MM.1S (cell line): ENCODE results near the gene RPS6KA3.

Experiments used
- DNase-seq: peaks from one replicate; pipeline ENCODE4 v3.0.0-alpha.2; 2015
- H2AFZ ChIP-seq: fragments of 300-600 bp; sonication (generic); 2 replicates; pipeline ENCODE4 v1.6.0; 2016; ENCODE audit warnings: antibody characterized with exemption, low read length
- H3F3A ChIP-seq: fragments of 300-600 bp; sonication (generic); 2 replicates; pipeline ENCODE4 v1.6.1; 2016; ENCODE audit warnings: mild to moderate bottlenecking, antibody characterized with exemption, low read length, moderate library complexity, mixed read lengths; ENCODE audit not compliant: insufficient read depth
- H3K27ac ChIP-seq: fragments of 300-600 bp; sonication (generic); 2 replicates; pipeline ENCODE4 v1.5.1; 2016; ENCODE audit warnings: mild to moderate bottlenecking, low read length
- H3K27me3 ChIP-seq: fragments of 300-600 bp; sonication (generic); replicated peaks from 2 replicates; pipeline ENCODE4 v1.6.0; 2016; ENCODE audit warnings: low read length; ENCODE audit not compliant: insufficient read depth
- H3K36me3 ChIP-seq: fragments of 300-600 bp; sonication (generic); replicated peaks from 2 replicates; pipeline ENCODE4 v1.6.1; 2016; ENCODE audit warnings: mild to moderate bottlenecking, low read length, mixed read lengths; ENCODE audit not compliant: insufficient read depth
- H3K4me1 ChIP-seq: fragments of 300-600 bp; sonication (generic); 2 replicates; pipeline ENCODE4 v1.6.1; 2016; ENCODE audit warnings: low read length, mixed read lengths
- H3K4me2 ChIP-seq: fragments of 300-600 bp; sonication (generic); 2 replicates; pipeline ENCODE4 v1.6.0; 2016; ENCODE audit warnings: low read depth, low read length
- H3K4me3 ChIP-seq: fragments of 300-600 bp; sonication (generic); 2 replicates; pipeline ENCODE4 v1.5.1; 2016; ENCODE audit warnings: low read length, mixed read lengths
- H3K79me2 ChIP-seq: fragments of 300-600 bp; sonication (generic); 2 replicates; pipeline ENCODE4 v1.6.1; 2016; ENCODE audit warnings: mixed run types, low read length, mixed read lengths
- H3K9ac ChIP-seq: fragments of 300-600 bp; sonication (generic); 2 replicates; pipeline ENCODE4 v1.6.1; 2016; ENCODE audit warnings: low read length, mixed read lengths
- H3K9me2 ChIP-seq: fragments of 300-600 bp; sonication (generic); replicated peaks from 2 replicates; pipeline ENCODE4 v1.6.1; 2016; ENCODE audit warnings: mild to moderate bottlenecking, low read length, mixed read lengths; ENCODE audit not compliant: insufficient read depth
- H3K9me3 ChIP-seq: fragments of 300-600 bp; sonication (generic); replicated peaks from 2 replicates; pipeline ENCODE4 v1.6.1; 2016; ENCODE audit warnings: mild to moderate bottlenecking, low read length, mixed read lengths; ENCODE audit not compliant: insufficient read depth
- H4K20me1 ChIP-seq: fragments of 300-600 bp; sonication (generic); 2 replicates; pipeline ENCODE4 v1.6.1; 2016; ENCODE audit warnings: mild to moderate bottlenecking, low read length, moderate library complexity, mixed read lengths; ENCODE audit not compliant: insufficient read depth
- EZH2 ChIP-seq: fragments of 300-600 bp; sonication (generic); optimal IDR thresholded peaks from 2 replicates; pipeline ENCODE3; 2017; ENCODE audit warnings: low read depth, mild to moderate bottlenecking, antibody characterized with exemption, low read length, mixed read lengths
- EZH2phosphoT487 ChIP-seq: fragments of 300-600 bp; sonication (generic); IDR thresholded peaks from 2 replicates; pipeline ENCODE4 v1.6.1; 2018; ENCODE audit warnings: antibody characterized with exemption, low read length
- TF ChIP-seq, protein P1 (sequence below): fragments of 300-600 bp; sonication (generic); IDR thresholded peaks from 2 replicates; pipeline ENCODE4 v1.5.1; 2016; ENCODE audit warnings: antibody characterized with exemption, low read length, mixed read lengths

Gene RPS6KA3

GRCh38 chrX:20204351-20204750 lies 62.4 kb downstream of the RPS6KA3 start:
- H3K4me1 ChIP-seq, result no peaks in the 10 kb centered on the region
- TF ChIP-seq, protein P1, sequence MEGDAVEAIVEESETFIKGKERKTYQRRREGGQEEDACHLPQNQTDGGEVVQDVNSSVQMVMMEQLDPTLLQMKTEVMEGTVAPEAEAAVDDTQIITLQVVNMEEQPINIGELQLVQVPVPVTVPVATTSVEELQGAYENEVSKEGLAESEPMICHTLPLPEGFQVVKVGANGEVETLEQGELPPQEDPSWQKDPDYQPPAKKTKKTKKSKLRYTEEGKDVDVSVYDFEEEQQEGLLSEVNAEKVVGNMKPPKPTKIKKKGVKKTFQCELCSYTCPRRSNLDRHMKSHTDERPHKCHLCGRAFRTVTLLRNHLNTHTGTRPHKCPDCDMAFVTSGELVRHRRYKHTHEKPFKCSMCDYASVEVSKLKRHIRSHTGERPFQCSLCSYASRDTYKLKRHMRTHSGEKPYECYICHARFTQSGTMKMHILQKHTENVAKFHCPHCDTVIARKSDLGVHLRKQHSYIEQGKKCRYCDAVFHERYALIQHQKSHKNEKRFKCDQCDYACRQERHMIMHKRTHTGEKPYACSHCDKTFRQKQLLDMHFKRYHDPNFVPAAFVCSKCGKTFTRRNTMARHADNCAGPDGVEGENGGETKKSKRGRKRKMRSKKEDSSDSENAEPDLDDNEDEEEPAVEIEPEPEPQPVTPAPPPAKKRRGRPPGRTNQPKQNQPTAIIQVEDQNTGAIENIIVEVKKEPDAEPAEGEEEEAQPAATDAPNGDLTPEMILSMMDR, result no peak
- TF ChIP-seq EZH2phosphoT487, result no peak
- TF ChIP-seq EZH2, result no peak
- H3K4me2 ChIP-seq, result no peak overlapping the region
- H3K9ac ChIP-seq, result no peak overlapping the region
- DNase-seq, result no peak
- no peaks in the 10 kb centered on the region for H3K27me3 ChIP-seq
- H3K4me3 ChIP-seq, result no peak overlapping the region
- H3K9me3 ChIP-seq, result no peaks in the 10 kb centered on the region
- no peak overlapping the region for H2AFZ ChIP-seq
- H3K27ac ChIP-seq, result no peak overlapping the region
- H3K79me2 ChIP-seq, result no peaks in the 10 kb centered on the region
- H3F3A ChIP-seq, result no peaks in the 10 kb centered on the region
- no peaks in the 10 kb centered on the region for H4K20me1 ChIP-seq
- H3K9me2 ChIP-seq, result no peaks in the 10 kb centered on the region
- no peaks in the 10 kb centered on the region for H3K36me3 ChIP-seq

- Histone ChIP-seq H3K27me3 (no peaks in the 10 kb centered on the region), H3K9me3 (no peaks in the 10 kb centered on the region), H3K9me2 (no peaks in the 10 kb centered on the region), H3F3A (no peaks in the 10 kb centered on the region), H3K9ac (no peak overlapping the region), H3K4me3 (no peak overlapping the region), H3K4me1 (no peaks in the 10 kb centered on the region), H2AFZ (no peak overlapping the region), H3K27ac (no peak overlapping the region), H3K79me2 (no peaks in the 10 kb centered on the region), H4K20me1 (no peaks in the 10 kb centered on the region), H3K36me3 (no peaks in the 10 kb centered on the region), H3K4me2 (no peak overlapping the region)
- DNase-seq, result no peak
- TF ChIP-seq EZH2phosphoT487 (no peak), EZH2 (no peak)
- TF ChIP-seq, protein P1, result no peak
Observed at GRCh38 chrX:20197641-20198210, 69.0 kb downstream of the RPS6KA3 start.

GRCh38 chrX:20189171-20189570 lies 77.5 kb downstream of the RPS6KA3 start:
- no peak for TF ChIP-seq EZH2phosphoT487
- TF ChIP-seq EZH2, result no peak
- TF ChIP-seq, protein P1, result no peak
- H3F3A ChIP-seq, result no peaks in the 10 kb centered on the region
- no peaks in the 10 kb centered on the region for H3K36me3 ChIP-seq
- H3K9ac ChIP-seq, result no peak overlapping the region
- H3K4me2 ChIP-seq, result no peak overlapping the region
- no peaks in the 10 kb centered on the region for H3K9me3 ChIP-seq
- H3K4me3 ChIP-seq, result no peak overlapping the region
- H3K27ac ChIP-seq, result no peak overlapping the region
- no peak for DNase-seq
- no peak overlapping the region for H2AFZ ChIP-seq
- H4K20me1 ChIP-seq, result no peaks in the 10 kb centered on the region
- no peaks in the 10 kb centered on the region for H3K9me2 ChIP-seq
- no peaks in the 10 kb centered on the region for H3K27me3 ChIP-seq
- no peaks in the 10 kb centered on the region for H3K4me1 ChIP-seq
- H3K79me2 ChIP-seq, result no peaks in the 10 kb centered on the region
